HCT116 (cell line): ENCODE results near the gene METTL25B. TPM values are rescaled to one million over a fixed set of nuclear protein-coding genes. Genes with fewer than 3 reads are reported as not detected.

Experiments used
- ATAC-seq: fragments of 200-7000 bp; cut with Tn5 transposase; 2 replicates; pipeline ENCODE4 v1.9.1; 2020; ENCODE audit warnings: mild to moderate bottlenecking, moderate library complexity
- BruUV-seq: library from RNA; stranded (reverse); fragments of 400-500 nt; replicated peaks from 2 replicates; lab custom pipeline; 2021; lab: Mats Ljungman, UMichigan
- CTCF ChIA-PET: fragments of 300-600 bp; sonication (Branson Sonifier 250); formaldehyde crosslinking; loops from one replicate; lab custom pipeline; 2021; ENCODE audit warnings: antibody characterized with exemption; lab: Charles Lee
- POLR2A ChIA-PET: fragments of 300-600, 350-600 bp; sonication (Branson Sonifier 250); formaldehyde crosslinking; loops from one replicate; lab custom pipeline; 2021; ENCODE audit warnings: antibody characterized with exemption; lab: Charles Lee
- RAD21 ChIA-PET, 2 experiments: fragments of 300-600 bp; sonication (Branson Sonifier 250); formaldehyde crosslinking; loops; one replicate each; lab custom pipeline; 2023; ENCODE audit warnings: low total read pairs in 2 of 2; ENCODE audit not compliant: uncharacterized antibody in 2 of 2, unreplicated experiment in 2 of 2, low non-redundant PET in 1 of 2; lab: Charles Lee
- DNase-seq: peaks from one replicate; pipeline ENCODE4 v3.0.0-alpha.2; 2010; ENCODE audit warnings: low read depth, low spot score
- H2AFZ ChIP-seq: fragments of 200-600 bp; shearing (Covaris generic), sonication (generic); 2 replicates; pipeline ENCODE4 v1.6.1; 2017; ENCODE audit warnings: low read depth, mixed run types, mixed read lengths, antibody characterized with exemption, low read length; ENCODE audit not compliant: poor library complexity, severe bottlenecking
- H3K27ac ChIP-seq: 2 replicates; pipeline ENCODE4 v1.5.1; 2012; ENCODE audit warnings: low read depth, low read length
- H3K27me3 ChIP-seq: fragments of 200-600 bp; sonication (generic); 2 replicates; pipeline ENCODE4 v1.6.1; 2016; ENCODE audit warnings: mixed run types, low read length, mixed read lengths; ENCODE audit not compliant: insufficient read depth
- H3K36me3 ChIP-seq, 2 experiments: fragments of 200-500 bp in 1 of 2; fragments of 200-600 bp in 1 of 2; sonication (Bioruptor generic) in 1 of 2; sonication (generic) in 1 of 2; 2 replicates each; pipeline versions ENCODE4 v1.5.1 to v1.6.1; 2014 to 2016; ENCODE audit warnings: low read length in 2 of 2, inconsistent platforms in 1 of 2, mixed read lengths in 1 of 2, mixed run types in 1 of 2; ENCODE audit not compliant: insufficient read depth in 2 of 2, control insufficient read depth in 1 of 2
- H3K4me1 ChIP-seq, 2 experiments: fragments of 200-600 bp in 1 of 2; sonication (generic) in 1 of 2; 2 replicates each; pipeline versions ENCODE4 v1.5.1 to v1.6.1; 2012 to 2017; ENCODE audit warnings: low read length in 2 of 2, inconsistent platforms in 1 of 2, mild to moderate bottlenecking in 1 of 2, mixed read lengths in 1 of 2, mixed run types in 1 of 2, moderate library complexity in 1 of 2; ENCODE audit not compliant: insufficient read depth in 2 of 2, control insufficient read depth in 1 of 2
- H3K4me2 ChIP-seq: fragments of 200-600 bp; sonication (generic); 2 replicates; pipeline ENCODE4 v1.6.1; 2017; ENCODE audit warnings: mixed run types, low read length, mixed read lengths
- H3K4me3 ChIP-seq, 2 experiments: fragments of 200-600 bp in 1 of 2; sonication (generic) in 1 of 2; replicated peaks in 1 of 2; 2 replicates each; pipeline ENCODE4 v1.5.1; 2011 to 2016; ENCODE audit warnings: low read length in 2 of 2, control low read depth in 1 of 2, low read depth in 1 of 2, mild to moderate bottlenecking in 1 of 2, mixed read lengths in 1 of 2, mixed run types in 1 of 2
- H3K79me2 ChIP-seq: fragments of 200-600 bp; sonication (generic); 2 replicates; pipeline ENCODE4 v1.6.1; 2017; ENCODE audit warnings: mild to moderate bottlenecking, mixed run types, low read length, moderate library complexity, mixed read lengths; ENCODE audit not compliant: insufficient read depth
- H3K9ac ChIP-seq: fragments of 200-600 bp; sonication (generic); 2 replicates; pipeline ENCODE4 v1.6.1; 2016; ENCODE audit warnings: low read length, mixed read lengths
- H3K9me2 ChIP-seq: fragments of 200-600 bp; sonication (generic), shearing (Covaris generic); 2 replicates; pipeline ENCODE4 v1.6.1; 2017; ENCODE audit warnings: mixed run types, mild to moderate bottlenecking, moderate library complexity; ENCODE audit not compliant: insufficient read depth
- H3K9me3 ChIP-seq, 2 experiments: fragments of 200-500 bp in 1 of 2; fragments of 200-600 bp in 1 of 2; sonication (Bioruptor generic) in 1 of 2; sonication (generic) in 1 of 2; 2 replicates each; pipeline ENCODE4 v1.6.1; 2014 to 2017; ENCODE audit warnings: low read length in 2 of 2, mixed read lengths in 2 of 2, inconsistent platforms in 1 of 2, low read depth in 1 of 2, mild to moderate bottlenecking in 1 of 2, mixed run types in 1 of 2, moderate library complexity in 1 of 2; ENCODE audit not compliant: control insufficient read depth in 1 of 2, insufficient read depth in 1 of 2
- H4K20me1 ChIP-seq: fragments of 200-600 bp; sonication (generic), shearing (Covaris generic); 2 replicates; pipeline ENCODE4 v1.6.1; 2017; ENCODE audit warnings: mixed run types, mild to moderate bottlenecking, moderate library complexity; ENCODE audit not compliant: insufficient read depth
- CBX3 ChIP-seq: IDR thresholded peaks from 2 replicates; pipeline ENCODE4 v1.6.1; 2012; ENCODE audit warnings: low read depth
- CTCF ChIP-seq, 3 experiments: fragments of 200-600 bp in 1 of 3; sonication (generic) in 1 of 3; IDR thresholded peaks in 2 of 3; conservative IDR thresholded peaks in 1 of 3; 2 replicates each; pipeline ENCODE4 v1.5.1; 2012 to 2017; ENCODE audit warnings: low read depth in 2 of 3, low read length in 2 of 3, antibody characterized with exemption in 1 of 3, borderline replicate concordance in 1 of 3, control low read depth in 1 of 3, mild to moderate bottlenecking in 1 of 3, mixed read lengths in 1 of 3, mixed run types in 1 of 3, moderate library complexity in 1 of 3; ENCODE audit not compliant: insufficient read depth in 1 of 3
- EZH2phosphoT487 ChIP-seq: fragments of 200-600 bp; IDR thresholded peaks from 2 replicates; pipeline ENCODE4 v1.6.1; 2018; ENCODE audit warnings: antibody characterized with exemption, borderline replicate concordance
- FOSL1 ChIP-seq: IDR thresholded peaks from 2 replicates; pipeline ENCODE4 v1.6.1; 2012; ENCODE audit warnings: low read depth
- MAX ChIP-seq: IDR thresholded peaks from 2 replicates; pipeline ENCODE4 v1.6.1; 2012
- POLR2A ChIP-seq: IDR thresholded peaks from 2 replicates; pipeline ENCODE4 v1.7.0; 2011; ENCODE audit warnings: borderline replicate concordance; ENCODE audit not compliant: insufficient read depth, insufficient read length; ENCODE audit errors: extremely low read depth
- RAD21 ChIP-seq: IDR thresholded peaks from 2 replicates; pipeline ENCODE4 v1.6.1; 2012; ENCODE audit warnings: low read depth, mild to moderate bottlenecking
- SIN3A ChIP-seq: IDR thresholded peaks from 2 replicates; pipeline ENCODE4 v1.6.1; 2012; ENCODE audit warnings: low read depth
- SRF ChIP-seq: IDR thresholded peaks from 2 replicates; pipeline ENCODE4 v1.6.1; 2012; ENCODE audit warnings: low read depth
- ZFX ChIP-seq: fragments of 450-650 bp; IDR thresholded peaks from 2 replicates; pipeline ENCODE4 v1.6.1; 2017
- intact Hi-C: fragments of 100-400 bp; cut with micrococcal nuclease; formaldehyde crosslinking; loops from 2 replicates; pipeline ENCODE4 v1.10.0; 2022
- total RNA-seq: library from RNA; stranded (reverse); gene quantifications from one replicate; pipeline ENCODE4 v1.2.1, GENCODE V29; 2021; ENCODE audit not compliant: unreplicated experiment
- TF ChIP-seq, protein P1 (sequence below): IDR thresholded peaks from 2 replicates; pipeline ENCODE4 v1.6.1; 2011; ENCODE audit warnings: mild to moderate bottlenecking, low read length, moderate library complexity; ENCODE audit not compliant: insufficient replicate concordance; ENCODE audit errors: extremely low read depth

The METTL25B gene
- total RNA-seq, 1 experiment from 2014 or later = 36.5 TPM

DNA sequence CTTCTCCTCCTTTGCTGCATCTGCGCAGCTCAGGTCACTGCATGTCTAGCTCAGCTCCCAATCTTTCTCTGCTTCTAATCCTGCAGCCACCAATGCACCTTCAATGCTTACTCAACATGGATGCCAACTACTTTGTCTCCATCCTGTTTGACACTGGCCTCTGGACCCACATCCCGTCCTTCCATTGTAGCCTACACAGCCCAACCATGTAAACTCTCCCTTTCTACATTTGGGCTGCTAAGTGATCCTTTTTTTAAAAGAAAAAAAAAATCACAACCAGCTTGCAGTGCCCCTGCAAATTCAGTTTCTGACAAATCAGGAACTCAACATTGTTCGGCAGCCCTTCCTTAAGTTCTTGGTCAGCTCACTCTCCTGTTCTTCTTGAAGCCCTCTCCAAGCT is 13.4 kb upstream of the METTL25B start:
- TF ChIP-seq SIN3A = no peak
- TF ChIP-seq POLR2A = no peak
- no peak for TF ChIP-seq ZFX
- no peak for TF ChIP-seq CBX3
- TF ChIP-seq, protein P1, sequence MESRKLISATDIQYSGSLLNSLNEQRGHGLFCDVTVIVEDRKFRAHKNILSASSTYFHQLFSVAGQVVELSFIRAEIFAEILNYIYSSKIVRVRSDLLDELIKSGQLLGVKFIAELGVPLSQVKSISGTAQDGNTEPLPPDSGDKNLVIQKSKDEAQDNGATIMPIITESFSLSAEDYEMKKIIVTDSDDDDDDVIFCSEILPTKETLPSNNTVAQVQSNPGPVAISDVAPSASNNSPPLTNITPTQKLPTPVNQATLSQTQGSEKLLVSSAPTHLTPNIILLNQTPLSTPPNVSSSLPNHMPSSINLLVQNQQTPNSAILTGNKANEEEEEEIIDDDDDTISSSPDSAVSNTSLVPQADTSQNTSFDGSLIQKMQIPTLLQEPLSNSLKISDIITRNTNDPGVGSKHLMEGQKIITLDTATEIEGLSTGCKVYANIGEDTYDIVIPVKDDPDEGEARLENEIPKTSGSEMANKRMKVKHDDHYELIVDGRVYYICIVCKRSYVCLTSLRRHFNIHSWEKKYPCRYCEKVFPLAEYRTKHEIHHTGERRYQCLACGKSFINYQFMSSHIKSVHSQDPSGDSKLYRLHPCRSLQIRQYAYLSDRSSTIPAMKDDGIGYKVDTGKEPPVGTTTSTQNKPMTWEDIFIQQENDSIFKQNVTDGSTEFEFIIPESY = no peak
- no peak for TF ChIP-seq RAD21
- no peak for TF ChIP-seq EZH2phosphoT487
- no peak for TF ChIP-seq CTCF (IDR thresholded peaks at IDR 0.05 in 2 of 3, conservative IDR thresholded peaks at IDR 0.05 in 1 of 3; ENCODE audit: borderline replicate concordance in 1 of 3, insufficient read depth in 1 of 3, low read depth in 2 of 3, low read length in 2 of 3)
- TF ChIP-seq SRF = no peak
- TF ChIP-seq MAX = no peak
- TF ChIP-seq FOSL1 = no peak
- H3K4me1 ChIP-seq = peaks cover 52 to 54% of the 10 kb centered on the region in 2 experiments
- BruUV-seq = no TSS peak
- H3K27me3 ChIP-seq = no peaks in the 10 kb centered on the region
- no peak overlapping the region for H2AFZ ChIP-seq
- H3K9ac ChIP-seq = no peak overlapping the region
- intact Hi-C loops = no loop called here
- no peaks in the 10 kb centered on the region for H3K36me3 ChIP-seq
- ChIA-PET CTCF (interaction anchor here (1.9 to 14.7 kb wide), 3 partner anchors 11 to 88 kb away, joined by 6 to 310 read pairs (median 20); no protein-coding TSS in a partner anchor), RAD21 (no interaction called here), POLR2A (interaction anchor here (0.7 to 2.3 kb wide), 4 partner anchors 8 to 26 kb away, joined by 3 to 8 read pairs (median 4); partner anchors contain the start of gene CRABP2)
- no peaks in the 10 kb centered on the region for H4K20me1 ChIP-seq
- H3K9me2 ChIP-seq = no peaks in the 10 kb centered on the region
- H3K4me2 ChIP-seq = no peak overlapping the region
- ATAC-seq = no peak
- H3K4me3 ChIP-seq = no peak overlapping the region
- H3K79me2 ChIP-seq = 0 out of 2 replicates have a peak, but pooled peaks cover 6% of the 10 kb centered on the region
- H3K9me3 ChIP-seq = no peaks in the 10 kb centered on the region
- DNase-seq = no peak
- H3K27ac ChIP-seq = no peak overlapping the region; the same call in 1 of the 2 replicates
